GM12801 (cell line): Measurements from ENCODE around the gene USF2.

Experiments used
- TF ChIP-seq, protein P1 (sequence below): IDR thresholded peaks from one replicate; pipeline ENCODE4 v1.5.1; 2011; ENCODE audit warnings: control low read depth; ENCODE audit not compliant: insufficient read length; ENCODE audit errors: extremely low read depth

USF2 gene

DNA sequence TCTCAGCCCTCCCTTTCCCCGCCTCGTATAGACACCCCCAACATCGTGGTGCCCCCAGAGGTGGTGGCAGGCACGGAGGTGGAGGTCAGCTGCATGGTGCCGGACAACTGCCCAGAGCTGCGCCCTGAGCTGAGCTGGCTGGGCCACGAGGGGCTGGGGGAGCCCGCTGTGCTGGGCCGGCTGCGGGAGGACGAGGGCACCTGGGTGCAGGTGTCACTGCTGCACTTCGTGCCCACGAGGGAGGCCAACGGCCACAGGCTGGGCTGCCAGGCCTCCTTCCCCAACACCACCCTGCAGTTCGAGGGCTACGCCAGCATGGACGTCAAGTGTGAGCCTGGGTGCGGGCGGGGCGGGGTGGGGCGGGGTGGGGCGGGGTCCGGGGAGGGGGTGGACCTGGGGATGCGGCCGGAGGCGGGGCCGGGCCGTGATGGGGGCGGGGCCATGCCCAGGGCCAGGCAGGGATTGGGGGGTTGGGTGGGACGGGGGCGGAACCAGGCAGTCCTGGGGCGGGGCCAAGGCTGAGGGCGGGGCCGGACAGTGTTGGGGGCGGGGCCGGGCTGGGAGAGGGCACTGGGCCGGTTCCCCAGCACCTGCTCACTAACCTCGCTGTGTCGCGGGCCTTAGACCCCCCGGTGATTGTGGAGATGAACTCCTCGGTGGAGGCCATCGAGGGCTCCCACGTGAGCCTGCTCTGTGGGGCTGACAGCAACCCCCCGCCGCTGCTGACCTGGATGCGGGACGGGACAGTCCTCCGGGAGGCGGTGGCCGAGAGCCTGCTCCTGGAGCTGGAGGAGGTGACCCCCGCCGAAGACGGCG, 31.0 kb downstream of the USF2 start:
- TF ChIP-seq, protein P1, sequence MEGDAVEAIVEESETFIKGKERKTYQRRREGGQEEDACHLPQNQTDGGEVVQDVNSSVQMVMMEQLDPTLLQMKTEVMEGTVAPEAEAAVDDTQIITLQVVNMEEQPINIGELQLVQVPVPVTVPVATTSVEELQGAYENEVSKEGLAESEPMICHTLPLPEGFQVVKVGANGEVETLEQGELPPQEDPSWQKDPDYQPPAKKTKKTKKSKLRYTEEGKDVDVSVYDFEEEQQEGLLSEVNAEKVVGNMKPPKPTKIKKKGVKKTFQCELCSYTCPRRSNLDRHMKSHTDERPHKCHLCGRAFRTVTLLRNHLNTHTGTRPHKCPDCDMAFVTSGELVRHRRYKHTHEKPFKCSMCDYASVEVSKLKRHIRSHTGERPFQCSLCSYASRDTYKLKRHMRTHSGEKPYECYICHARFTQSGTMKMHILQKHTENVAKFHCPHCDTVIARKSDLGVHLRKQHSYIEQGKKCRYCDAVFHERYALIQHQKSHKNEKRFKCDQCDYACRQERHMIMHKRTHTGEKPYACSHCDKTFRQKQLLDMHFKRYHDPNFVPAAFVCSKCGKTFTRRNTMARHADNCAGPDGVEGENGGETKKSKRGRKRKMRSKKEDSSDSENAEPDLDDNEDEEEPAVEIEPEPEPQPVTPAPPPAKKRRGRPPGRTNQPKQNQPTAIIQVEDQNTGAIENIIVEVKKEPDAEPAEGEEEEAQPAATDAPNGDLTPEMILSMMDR, result no peak

DNA sequence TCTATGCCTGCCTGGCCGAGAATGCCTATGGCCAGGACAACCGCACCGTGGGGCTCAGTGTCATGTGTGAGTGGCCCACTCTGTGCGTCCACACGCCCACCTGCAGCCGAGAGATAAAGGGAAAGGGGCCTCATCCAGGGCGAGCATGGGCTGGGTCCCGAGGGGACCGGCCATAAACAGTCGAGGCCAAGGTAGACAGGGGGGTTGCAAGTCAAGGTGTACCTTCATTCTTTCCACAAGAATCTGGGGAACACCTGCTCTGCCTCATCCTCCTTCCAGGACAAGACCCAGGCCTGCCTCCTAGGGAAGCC, 31.5 kb downstream of the USF2 start:
- TF ChIP-seq, protein P1, result no peak

DNA sequence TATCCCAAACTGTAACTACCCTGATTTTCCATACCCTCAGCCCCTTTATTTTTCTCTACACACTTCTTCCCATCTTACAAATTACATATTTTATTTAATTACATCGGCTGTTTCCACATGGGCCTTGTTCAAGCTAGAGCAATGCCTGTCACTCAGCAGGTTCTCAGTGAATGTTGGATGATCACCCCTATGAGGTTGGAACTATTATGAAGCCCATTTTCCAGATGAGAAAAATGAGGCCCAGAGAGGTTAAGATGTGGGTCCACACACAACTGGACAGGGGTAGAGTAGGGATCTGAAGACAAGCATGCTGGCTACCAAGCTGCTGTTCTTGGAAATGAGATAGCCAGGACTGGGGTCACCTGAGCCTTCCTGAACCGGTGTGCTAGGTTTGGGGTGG, 33.2 kb downstream of the USF2 start:
- TF ChIP-seq, protein P1, result no peak

DNA sequence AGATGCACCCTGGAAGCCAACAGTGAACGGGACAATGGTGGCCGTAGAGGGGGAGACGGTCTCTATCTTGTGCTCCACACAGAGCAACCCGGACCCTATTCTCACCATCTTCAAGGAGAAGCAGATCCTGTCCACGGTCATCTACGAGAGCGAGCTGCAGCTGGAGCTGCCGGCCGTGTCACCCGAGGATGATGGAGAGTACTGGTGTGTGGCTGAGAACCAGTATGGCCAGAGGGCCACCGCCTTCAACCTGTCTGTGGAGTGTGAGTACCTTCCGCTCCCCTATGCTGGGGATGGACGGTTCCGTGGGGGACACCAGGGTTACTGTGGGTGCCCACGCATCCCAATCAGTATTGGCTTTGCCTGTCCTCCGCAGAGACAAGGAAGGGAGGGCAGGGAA, 33.7 kb downstream of the USF2 start:
- TF ChIP-seq, protein P1, result no peak

DNA sequence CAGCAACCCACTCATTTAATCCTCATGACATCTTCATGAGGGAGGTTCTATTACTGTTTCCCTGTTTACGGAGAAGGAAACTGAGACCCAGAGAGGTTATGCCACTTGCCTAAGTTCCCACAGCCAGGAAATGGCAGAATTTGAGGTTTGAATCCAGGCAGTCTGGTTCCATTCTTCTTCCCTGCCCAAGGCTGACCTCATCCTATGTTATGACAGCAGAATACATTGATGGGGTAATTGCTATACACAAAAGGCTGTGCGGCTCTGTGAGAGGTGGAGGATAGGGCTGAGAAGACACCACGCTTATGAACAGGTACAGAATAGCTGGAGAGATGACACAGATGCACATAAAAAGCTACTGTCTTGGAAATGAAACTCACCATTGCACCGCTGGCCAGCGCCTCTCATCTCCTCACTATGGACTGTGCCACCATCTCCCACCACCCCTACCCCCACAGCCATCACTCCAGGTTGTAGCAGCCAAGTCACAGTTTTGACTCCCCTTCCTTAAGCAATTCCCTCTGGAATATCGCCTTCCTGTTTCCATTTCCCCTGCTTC, 34.7 kb downstream of the USF2 start:
- TF ChIP-seq, protein P1, result no peak

DNA sequence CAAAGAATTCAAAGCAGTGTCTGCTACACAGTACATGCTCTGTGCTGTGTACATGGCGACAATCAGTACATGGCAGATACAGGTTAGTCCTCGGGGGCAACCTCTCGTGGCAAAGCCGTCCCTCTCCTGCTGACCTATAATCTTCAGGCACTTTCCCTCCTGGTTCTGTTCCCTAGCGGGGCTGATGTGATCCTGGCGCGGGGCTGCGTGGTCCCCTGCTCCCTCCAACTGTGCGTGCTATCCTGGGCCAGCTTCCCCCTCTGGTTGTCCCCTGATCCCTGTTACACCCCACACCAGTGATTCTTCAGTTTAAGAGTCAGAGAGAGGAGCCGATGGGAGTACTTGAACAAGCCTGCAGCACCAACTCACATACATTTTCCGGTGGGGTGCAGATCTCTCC, 35.3 kb downstream of the USF2 start:
- TF ChIP-seq, protein P1, result no peak

DNA sequence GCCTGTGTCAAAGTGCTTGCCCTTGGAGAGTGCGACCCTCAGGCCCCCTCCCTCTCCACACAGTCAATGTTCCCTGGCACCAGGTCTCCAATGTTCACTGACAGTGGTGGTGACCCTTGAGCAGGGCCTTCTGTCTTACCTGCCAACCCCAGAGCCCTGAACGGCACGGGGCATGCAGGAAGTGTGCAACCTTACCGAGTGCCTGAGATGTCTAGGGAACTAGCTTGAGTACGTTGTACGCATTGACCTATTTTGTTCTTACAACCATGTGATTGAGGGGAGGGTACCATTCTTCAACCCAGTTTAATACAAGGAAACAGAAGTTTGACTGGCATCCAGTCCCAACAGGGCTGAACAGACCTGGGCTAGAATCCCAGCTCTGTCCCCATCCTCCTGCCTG, 36.4 kb downstream of the USF2 start:
- TF ChIP-seq, protein P1, result no peak
